ENCODE measurements around the gene ALLC.

ALLC gene

DNA sequence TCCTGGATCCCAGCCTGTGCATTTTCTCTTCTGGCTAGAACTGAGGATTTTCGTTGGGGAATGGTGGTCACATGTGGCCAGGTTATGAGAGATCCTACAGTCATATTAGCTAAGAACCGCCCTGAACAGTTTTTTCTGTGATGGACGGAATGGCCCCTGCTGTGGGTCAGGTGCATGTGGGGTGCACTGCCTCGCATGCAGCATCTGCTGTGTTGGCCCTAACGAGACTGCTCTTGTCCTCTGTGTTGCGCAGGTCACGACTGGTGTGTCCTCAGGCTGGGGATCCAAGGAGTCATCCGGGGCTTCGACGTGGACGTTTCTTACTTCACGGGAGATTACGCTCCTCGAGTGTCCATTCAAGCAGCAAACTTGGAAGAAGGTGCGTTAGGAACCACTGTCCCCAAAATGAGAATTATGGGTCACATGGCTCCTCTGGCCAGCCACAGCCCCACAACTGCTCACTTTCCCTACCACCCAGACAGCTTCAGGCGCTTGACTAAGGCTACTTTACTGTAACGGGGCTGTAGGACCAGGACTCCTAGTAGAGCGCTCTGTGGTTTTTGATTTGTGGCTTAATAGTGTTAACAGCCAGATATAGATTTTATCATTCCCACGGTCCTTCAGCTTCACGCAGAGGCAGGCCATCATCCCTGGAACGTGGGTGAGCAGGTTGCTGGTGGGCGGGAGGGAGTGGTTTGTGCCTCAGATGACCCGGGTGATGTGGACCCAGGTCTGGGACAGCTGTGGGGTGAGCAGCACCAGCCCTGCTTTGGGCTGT lies 21.8 kb downstream of the ALLC start:
- ATAC-seq (ENCODE audit: insufficient read depth, low read depth) = no peak
- TF ChIP-seq EZH2 (IDR thresholded peaks at IDR 0.05; ENCODE audit: borderline replicate concordance, low read depth, low read length, severe bottlenecking) (no peak), CTCF (IDR thresholded peaks at IDR 0.05; ENCODE audit: borderline replicate concordance, extremely low read depth, low read length, poor library complexity, severe bottlenecking) (no peak)
- H3K4me1 ChIP-seq (ENCODE audit: insufficient read depth, low read length) = no peaks in the 10 kb centered on the region
- no peaks in the 10 kb centered on the region for H4K20me1 ChIP-seq (ENCODE audit: insufficient read depth, low read length)
- no peaks in the 10 kb centered on the region for H3K79me2 ChIP-seq (ENCODE audit: insufficient read depth, low read length)
- no peak overlapping the region for H3K9ac ChIP-seq (ENCODE audit: low read depth, low read length)
- no peak overlapping the region for H3K27ac ChIP-seq (ENCODE audit: low read length)
- no peak overlapping the region for H2AFZ ChIP-seq (ENCODE audit: low read depth, low read length)
- no peaks in the 10 kb centered on the region for H3K9me3 ChIP-seq (ENCODE audit: insufficient read depth, low read length, severe bottlenecking)
- no peak for DNase-seq
- H3K4me2 ChIP-seq (ENCODE audit: insufficient read depth, low read length) = no peak overlapping the region
- no peaks in the 10 kb centered on the region for H3K27me3 ChIP-seq (ENCODE audit: insufficient read depth, low read length, poor library complexity)
- H3K4me3 ChIP-seq (ENCODE audit: low read depth in 1 of 2, low read length in 2 of 2) = no peak overlapping the region
- H3K36me3 ChIP-seq (ENCODE audit: insufficient read depth, low read length) = no peaks in the 10 kb centered on the region

GRCh38 chr2:3680548-3681345 lies 22.7 kb downstream of the ALLC start:
- TF ChIP-seq EZH2 (IDR thresholded peaks at IDR 0.05; ENCODE audit: borderline replicate concordance, low read depth, low read length, severe bottlenecking) (no peak), CTCF (IDR thresholded peaks at IDR 0.05; ENCODE audit: borderline replicate concordance, extremely low read depth, low read length, poor library complexity, severe bottlenecking) (no peak)
- H3K4me2 ChIP-seq (ENCODE audit: insufficient read depth, low read length) = no peak overlapping the region
- H3K27ac ChIP-seq (ENCODE audit: low read length) = no peak overlapping the region
- H2AFZ ChIP-seq (ENCODE audit: low read depth, low read length) = no peak overlapping the region
- no peak for DNase-seq
- no peak overlapping the region for H3K4me3 ChIP-seq (ENCODE audit: low read depth in 1 of 2, low read length in 2 of 2)
- no peak overlapping the region for H3K9ac ChIP-seq (ENCODE audit: low read depth, low read length)
- no peaks in the 10 kb centered on the region for H3K36me3 ChIP-seq (ENCODE audit: insufficient read depth, low read length)
- no peaks in the 10 kb centered on the region for H3K4me1 ChIP-seq (ENCODE audit: insufficient read depth, low read length)
- ATAC-seq (ENCODE audit: insufficient read depth, low read depth) = no peak
- H3K27me3 ChIP-seq (ENCODE audit: insufficient read depth, low read length, poor library complexity) = no peaks in the 10 kb centered on the region
- no peaks in the 10 kb centered on the region for H3K9me3 ChIP-seq (ENCODE audit: insufficient read depth, low read length, severe bottlenecking)
- H4K20me1 ChIP-seq (ENCODE audit: insufficient read depth, low read length) = no peaks in the 10 kb centered on the region
- no peaks in the 10 kb centered on the region for H3K79me2 ChIP-seq (ENCODE audit: insufficient read depth, low read length)

DNA sequence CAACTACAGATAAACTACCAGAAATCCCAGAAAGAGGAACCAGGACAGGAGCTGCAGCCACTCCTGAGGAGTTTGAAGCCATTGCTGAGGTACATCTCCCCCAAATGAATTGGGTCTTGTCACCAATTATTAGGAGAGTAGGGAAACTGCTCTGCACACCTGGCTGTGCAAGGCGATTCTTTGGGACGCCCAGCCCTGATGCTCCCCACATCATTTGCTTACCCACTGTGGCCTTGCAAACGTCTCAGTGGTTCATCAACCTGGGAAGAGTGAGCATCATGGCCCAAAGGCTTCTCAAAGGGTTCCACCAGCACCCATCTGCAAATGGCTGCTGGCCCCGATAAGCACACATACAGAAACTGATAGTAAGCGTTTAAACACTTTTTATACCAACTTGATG lies 23.6 kb downstream of the ALLC start:
- no peak for ATAC-seq (ENCODE audit: insufficient read depth, low read depth)

More for the DNA sequence above, 23.6 kb downstream of the ALLC start:
- DNase-seq = no peak
- no peaks in the 10 kb centered on the region for H3K4me1 ChIP-seq (ENCODE audit: insufficient read depth, low read length)
- no peak overlapping the region for H3K9ac ChIP-seq (ENCODE audit: low read depth, low read length)
- no peak overlapping the region for H3K4me3 ChIP-seq (ENCODE audit: low read depth in 1 of 2, low read length in 2 of 2)
- H4K20me1 ChIP-seq (ENCODE audit: insufficient read depth, low read length) = no peaks in the 10 kb centered on the region
- H3K36me3 ChIP-seq (ENCODE audit: insufficient read depth, low read length) = no peaks in the 10 kb centered on the region
- H3K27ac ChIP-seq (ENCODE audit: low read length) = no peak overlapping the region
- H3K79me2 ChIP-seq (ENCODE audit: insufficient read depth, low read length) = no peaks in the 10 kb centered on the region
- no peak for TF ChIP-seq CTCF (IDR thresholded peaks at IDR 0.05; ENCODE audit: borderline replicate concordance, extremely low read depth, low read length, poor library complexity, severe bottlenecking)
- no peak for TF ChIP-seq EZH2 (IDR thresholded peaks at IDR 0.05; ENCODE audit: borderline replicate concordance, low read depth, low read length, severe bottlenecking)
- H3K4me2 ChIP-seq (ENCODE audit: insufficient read depth, low read length) = no peak overlapping the region
- no peaks in the 10 kb centered on the region for H3K9me3 ChIP-seq (ENCODE audit: insufficient read depth, low read length, severe bottlenecking)
- no peaks in the 10 kb centered on the region for H3K27me3 ChIP-seq (ENCODE audit: insufficient read depth, low read length, poor library complexity)
- no peak overlapping the region for H2AFZ ChIP-seq (ENCODE audit: low read depth, low read length)
